CD4-positive, alpha-beta T cell treated with Interleukin-4 for 4 hours (primary cell): ENCODE measurements around the gene KRTAP5-1.
"Not testable (repeated sequence)": the region's sequence is repeated elsewhere in the genome, so short reads cannot be mapped to it uniquely, and the experiment has no call there.

Experiments
- DNase-seq: peaks from one replicate; pipeline ENCODE4 v3.0.0-alpha.2; 2020

Gene KRTAP5-1

GRCh38 chr11:1584661-1585370, at the start of gene KRTAP5-1:
TSS of gene KRTAP5-1 (minus strand) at chr11:1585283. CDS start at chr11:1585249, 34 bp downstream.
- not testable (repeated sequence) for DNase-seq

GRCh38 chr11:1633864-1634263, 48.8 kb upstream of the KRTAP5-1 start:
- no peak for DNase-seq

GRCh38 chr11:1632053-1632714, 47.1 kb upstream of the KRTAP5-1 start:
- no peak for DNase-seq

GRCh38 chr11:1631066-1631568, 46.0 kb upstream of the KRTAP5-1 start:
- DNase-seq: no peak

GRCh38 chr11:1630271-1630670, 45.2 kb upstream of the KRTAP5-1 start:
- no peak for DNase-seq

- no peak for DNase-seq
These were observed 44.5 kb upstream of the KRTAP5-1 start, which contains the start of gene KRTAP5-5 for GRCh38 chr11:1629326-1630185. TSS of gene KRTAP5-5 (plus strand) at chr11:1629775. CDS start at chr11:1629841, 66 bp downstream.

GRCh38 chr11:1628506-1629325, 43.6 kb upstream of the KRTAP5-1 start:
- DNase-seq: peak; percentile 52

- no peak for DNase-seq
These were observed 40.5 kb upstream of the KRTAP5-1 start for GRCh38 chr11:1625541-1625940.

- DNase-seq: no peak
These were observed 39.5 kb upstream of the KRTAP5-1 start for GRCh38 chr11:1624621-1625020.

GRCh38 chr11:1623716-1624115, 38.6 kb upstream of the KRTAP5-1 start:
- DNase-seq: no peak

GRCh38 chr11:1622086-1622485, 37.0 kb upstream of the KRTAP5-1 start, which contains the start of gene KRTAP5-4:
TSS of gene KRTAP5-4 (minus strand) at chr11:1622138. CDS start at chr11:1622093, 45 bp downstream.
- DNase-seq: no peak

- DNase-seq: peak; percentile 11
These were observed 34.4 kb upstream of the KRTAP5-1 start for GRCh38 chr11:1619449-1619848.

- DNase-seq: no peak
These were observed 33.1 kb upstream of the KRTAP5-1 start for GRCh38 chr11:1618231-1618630.

- DNase-seq: no peak
These were observed 23.3 kb upstream of the KRTAP5-1 start, which contains the start of gene KRTAP5-3 for GRCh38 chr11:1608363-1608762. TSS of gene KRTAP5-3 (minus strand) at chr11:1608463. CDS start at chr11:1608385, 78 bp downstream.

- not testable (repeated sequence) for DNase-seq
These were observed 22.8 kb upstream of the KRTAP5-1 start for GRCh38 chr11:1607901-1608300.

GRCh38 chr11:1607156-1607845, 22.2 kb upstream of the KRTAP5-1 start:
- DNase-seq: not testable (repeated sequence)

- peak; percentile 30 for DNase-seq
These were observed 20.8 kb upstream of the KRTAP5-1 start for GRCh38 chr11:1605923-1606322.

- DNase-seq: no peak
These were observed 19.6 kb upstream of the KRTAP5-1 start for GRCh38 chr11:1604711-1605110.

GRCh38 chr11:1604181-1604580, 19.1 kb upstream of the KRTAP5-1 start:
- DNase-seq: no peak

- DNase-seq: no peak
These were observed 18.5 kb upstream of the KRTAP5-1 start for GRCh38 chr11:1603629-1604028.

- DNase-seq: not testable (repeated sequence)
These were observed 16.6 kb upstream of the KRTAP5-1 start for GRCh38 chr11:1601663-1602062.
